CD4-positive, alpha-beta T cell (primary cell): ENCODE measurements around the gene NTN1. TPM values are rescaled to one million over a fixed set of nuclear protein-coding genes. Genes with fewer than 3 reads are reported as not detected.

Experiments
- ATAC-seq: fragments of 200-7000 bp; cut with Tn5 transposase; one replicate; pipeline ENCODE4 v1.10.0; 2022; ENCODE audit warnings: mild to moderate bottlenecking; ENCODE audit not compliant: poor library complexity
- CTCF ChIA-PET: fragments of 350-600 bp; sonication (Branson Sonifier 250); formaldehyde crosslinking; loops from one replicate; lab custom pipeline; 2021; ENCODE audit warnings: antibody characterized with exemption, inconsistent platforms; lab: Charles Lee
- POLR2A ChIA-PET: fragments of 350-600 bp; sonication (Branson Sonifier 250); formaldehyde crosslinking; loops from one replicate; lab custom pipeline; 2021; ENCODE audit warnings: antibody characterized with exemption, inconsistent platforms; lab: Charles Lee
- DNase-seq, 14 experiments: peaks; one replicate each; pipeline ENCODE4 v3.0.0-alpha.2; 2013 to 2020; ENCODE audit warnings: mixed read lengths in 2 of 14
- H3K27ac ChIP-seq, 2 donors: one replicate each; pipeline versions ENCODE4 v1.5.1 to v1.7.0; 2013; ENCODE audit warnings: low read length in 2 of 2, low read depth in 1 of 2, mild to moderate bottlenecking in 1 of 2
- H3K27me3 ChIP-seq, 2 experiments: 1 replicate in 1 of 2; 2 replicates in 1 of 2; pipeline versions ENCODE4 v1.6.1 to v1.7.0; 2013; ENCODE audit warnings: low read length in 2 of 2, control low read depth in 1 of 2, mild to moderate bottlenecking in 1 of 2, moderate library complexity in 1 of 2; ENCODE audit not compliant: insufficient read depth in 2 of 2, control insufficient read depth in 1 of 2
- H3K36me3 ChIP-seq: one replicate; pipeline ENCODE4 v1.6.1; 2013; ENCODE audit warnings: low read length, control low read depth; ENCODE audit not compliant: insufficient read depth
- H3K4me1 ChIP-seq: one replicate; pipeline ENCODE4 v1.6.1; 2013; ENCODE audit warnings: low read length, control low read depth; ENCODE audit not compliant: insufficient read depth
- H3K4me3 ChIP-seq: one replicate; pipeline ENCODE4 v1.5.1; 2013; ENCODE audit warnings: mild to moderate bottlenecking, low read length, moderate library complexity
- H3K9me3 ChIP-seq, 2 experiments: 1 replicate in 1 of 2; 2 replicates in 1 of 2; pipeline versions ENCODE4 v1.6.1 to v1.7.0; 2013; ENCODE audit warnings: low read length in 2 of 2, mild to moderate bottlenecking in 2 of 2, control low read depth in 1 of 2, moderate library complexity in 1 of 2; ENCODE audit not compliant: control insufficient read depth in 1 of 2, insufficient read depth in 1 of 2
- H3K27ac Mint-ChIP-seq: one replicate; pipeline ENCODE4 v1.8.0; 2020; ENCODE audit warnings: mixed read lengths
- H3K27me3 Mint-ChIP-seq: one replicate; pipeline ENCODE4 v1.8.0; 2021; ENCODE audit warnings: mixed read lengths
- H3K36me3 Mint-ChIP-seq: one replicate; pipeline ENCODE4 v1.8.0; 2021; ENCODE audit warnings: low read depth, mixed read lengths
- H3K4me1 Mint-ChIP-seq: one replicate; pipeline ENCODE4 v1.8.0; 2021; ENCODE audit warnings: low read depth, mixed read lengths
- H3K4me3 Mint-ChIP-seq: one replicate; pipeline ENCODE4 v1.8.0; 2020; ENCODE audit warnings: mild to moderate bottlenecking, mixed read lengths
- H3K9me3 Mint-ChIP-seq: one replicate; pipeline ENCODE4 v1.8.0; 2020; ENCODE audit warnings: mixed read lengths
- intact Hi-C, 2 experiments: fragments of 100-400 bp; cut with DNase I in 1 of 2; cut with micrococcal nuclease in 1 of 2; formaldehyde crosslinking; loops; one replicate each; pipeline versions ENCODE4 v1.15.1 to v1.9.0; 2023 to 2025; cut with DNase I, micrococcal nuclease
- total RNA-seq, 174 experiments: library from RNA in 2 of 174; stranded (reverse) in 2 of 174; gene quantifications; one replicate each; pipeline ENCODE4 v1.2.3 and lab custom pipeline; 2021 to 2026
- TF ChIP-seq, protein P1 (sequence below): fragments of 200-600 bp; IDR thresholded peaks from one replicate; pipeline ENCODE4 v1.8.0; 2022; ENCODE audit warnings: antibody characterized with exemption, mild to moderate bottlenecking

The NTN1 gene
- total RNA-seq, 2 experiments from 2014 or later = 0.08 to 0.14 TPM

DNA sequence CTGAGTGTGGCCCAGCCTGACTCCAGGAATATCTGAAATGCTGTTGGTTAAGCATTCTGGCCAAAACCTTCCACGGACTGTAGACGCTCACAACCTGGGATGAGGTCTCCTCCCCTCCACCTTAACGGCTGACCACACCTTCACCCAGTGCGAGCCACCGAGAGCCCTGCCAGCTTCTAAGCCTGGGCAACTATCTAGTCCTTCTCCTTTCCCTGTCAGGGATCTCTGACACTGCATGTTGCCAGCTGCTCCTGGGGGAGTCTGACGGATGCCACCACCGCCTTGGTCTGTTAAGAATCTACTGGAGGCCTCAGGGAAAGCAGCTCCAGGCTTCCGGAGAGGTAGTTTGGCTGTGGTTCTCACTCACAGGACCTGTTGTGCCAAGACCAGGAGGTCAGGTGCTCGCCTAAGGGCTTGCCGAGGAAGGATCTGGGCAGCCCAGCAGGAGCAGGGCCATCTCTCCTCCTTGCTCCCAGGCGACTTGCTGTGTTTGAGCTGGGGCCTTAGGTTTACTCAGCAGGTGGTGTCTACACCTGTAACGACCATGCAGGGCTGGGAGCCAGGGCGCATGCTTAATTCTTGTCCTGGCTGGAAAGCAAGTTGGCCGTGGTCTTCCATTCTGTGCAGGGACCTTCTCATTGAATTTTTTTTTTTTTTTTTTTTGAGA lies 111.8 kb downstream of the NTN1 start:
- Histone ChIP-seq H3K9me3 (no peaks in the 10 kb centered on the region), H3K4me1 (no peaks in the 10 kb centered on the region), H3K27me3 (no peaks in the 10 kb centered on the region), H3K4me3 (no peak overlapping the region), H3K36me3 (no peaks in the 10 kb centered on the region), H3K27ac (no peak overlapping the region)
- Mint-ChIP-seq H3K4me1 (no peaks in the 10 kb centered on the region), H3K9me3 (no peaks in the 10 kb centered on the region), H3K27ac (no peak overlapping the region), H3K27me3 (no peaks in the 10 kb centered on the region), H3K4me3 (no peak overlapping the region), H3K36me3 (no peaks in the 10 kb centered on the region)
- ATAC-seq = no peak
- POLR2A ChIA-PET = no interaction called here
- intact Hi-C loops = no loop called here
- CTCF ChIA-PET = no interaction called here
- TF ChIP-seq, protein P1, sequence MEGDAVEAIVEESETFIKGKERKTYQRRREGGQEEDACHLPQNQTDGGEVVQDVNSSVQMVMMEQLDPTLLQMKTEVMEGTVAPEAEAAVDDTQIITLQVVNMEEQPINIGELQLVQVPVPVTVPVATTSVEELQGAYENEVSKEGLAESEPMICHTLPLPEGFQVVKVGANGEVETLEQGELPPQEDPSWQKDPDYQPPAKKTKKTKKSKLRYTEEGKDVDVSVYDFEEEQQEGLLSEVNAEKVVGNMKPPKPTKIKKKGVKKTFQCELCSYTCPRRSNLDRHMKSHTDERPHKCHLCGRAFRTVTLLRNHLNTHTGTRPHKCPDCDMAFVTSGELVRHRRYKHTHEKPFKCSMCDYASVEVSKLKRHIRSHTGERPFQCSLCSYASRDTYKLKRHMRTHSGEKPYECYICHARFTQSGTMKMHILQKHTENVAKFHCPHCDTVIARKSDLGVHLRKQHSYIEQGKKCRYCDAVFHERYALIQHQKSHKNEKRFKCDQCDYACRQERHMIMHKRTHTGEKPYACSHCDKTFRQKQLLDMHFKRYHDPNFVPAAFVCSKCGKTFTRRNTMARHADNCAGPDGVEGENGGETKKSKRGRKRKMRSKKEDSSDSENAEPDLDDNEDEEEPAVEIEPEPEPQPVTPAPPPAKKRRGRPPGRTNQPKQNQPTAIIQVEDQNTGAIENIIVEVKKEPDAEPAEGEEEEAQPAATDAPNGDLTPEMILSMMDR = no peak
- DNase-seq = no peak

DNA sequence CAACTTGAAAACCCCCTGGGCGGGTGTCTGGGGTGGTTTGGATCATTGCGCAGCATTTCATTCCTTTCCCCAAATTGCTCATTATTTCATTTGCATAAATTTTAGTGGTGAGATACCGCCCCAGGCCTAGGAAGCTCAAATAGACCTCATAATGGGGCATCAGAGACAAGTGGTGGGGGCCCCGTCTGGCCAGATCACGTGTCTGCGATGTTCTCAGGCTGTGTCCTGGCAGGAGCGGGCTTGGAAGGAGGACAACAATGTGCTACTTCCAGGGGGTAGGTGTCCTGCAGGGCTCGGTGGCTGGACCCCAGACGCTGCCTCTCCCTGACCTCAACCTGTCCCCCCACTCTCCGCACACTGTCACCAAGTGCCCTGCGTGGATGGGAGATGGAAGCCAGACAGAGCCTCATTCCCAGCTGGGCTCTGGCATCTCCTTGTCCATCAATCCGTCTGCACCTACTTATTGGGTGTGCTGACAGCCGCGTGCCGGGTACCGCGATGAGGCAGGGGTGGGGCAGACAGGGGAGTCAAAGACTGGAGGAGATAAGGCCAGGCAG lies 116.9 kb downstream of the NTN1 start:
- CTCF ChIA-PET = no interaction called here
- no peaks in the 10 kb centered on the region for H3K27me3 Mint-ChIP-seq
- POLR2A ChIA-PET = no interaction called here

DNA sequence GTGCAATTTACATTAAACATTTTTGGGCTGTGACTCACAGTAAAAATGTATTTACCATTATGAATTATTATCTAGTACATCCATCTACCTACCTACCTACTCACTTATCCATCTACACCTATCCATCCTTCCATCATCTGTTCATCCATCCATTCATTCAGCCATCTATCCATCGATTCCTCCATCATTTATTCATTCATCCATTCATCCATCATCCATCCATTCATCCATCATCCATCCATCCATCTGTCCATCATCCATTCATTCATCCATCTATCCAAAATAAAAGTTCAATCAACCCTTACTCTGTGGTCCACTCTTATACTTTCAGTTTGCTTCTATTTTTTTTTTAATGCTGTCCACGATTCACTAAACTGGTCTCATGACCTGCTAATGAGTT lies 118.4 kb downstream of the NTN1 start:
- H3K27me3 Mint-ChIP-seq = no peaks in the 10 kb centered on the region
- H3K27me3 ChIP-seq = no peaks in the 10 kb centered on the region
- H3K36me3 Mint-ChIP-seq = no peaks in the 10 kb centered on the region
- TF ChIP-seq, protein P1 = no peak
- no peak for ATAC-seq
- DNase-seq = no peak
- H3K4me3 ChIP-seq = no peak overlapping the region
- H3K27ac ChIP-seq = no peak overlapping the region
- no peaks in the 10 kb centered on the region for H3K9me3 ChIP-seq
- POLR2A ChIA-PET = no interaction called here
- intact Hi-C loops = no loop called here
- H3K4me1 ChIP-seq = no peaks in the 10 kb centered on the region
- CTCF ChIA-PET = no interaction called here
- H3K36me3 ChIP-seq = no peaks in the 10 kb centered on the region
- H3K4me1 Mint-ChIP-seq = no peaks in the 10 kb centered on the region
- no peak overlapping the region for H3K4me3 Mint-ChIP-seq
- no peaks in the 10 kb centered on the region for H3K9me3 Mint-ChIP-seq
- no peak overlapping the region for H3K27ac Mint-ChIP-seq

More for the DNA sequence above, 116.9 kb downstream of the NTN1 start:
- H3K27ac ChIP-seq = no peak overlapping the region
- Mint-ChIP-seq H3K4me1 (no peaks in the 10 kb centered on the region), H3K27ac (no peak overlapping the region), H3K36me3 (no peaks in the 10 kb centered on the region), H3K9me3 (no peaks in the 10 kb centered on the region), H3K4me3 (no peak overlapping the region)
- H3K4me3 ChIP-seq = no peak overlapping the region
- TF ChIP-seq, protein P1 = no peak
- DNase-seq = no peak
- H3K4me1 ChIP-seq = no peaks in the 10 kb centered on the region
- intact Hi-C loops = no loop called here
- H3K36me3 ChIP-seq = no peaks in the 10 kb centered on the region
- no peaks in the 10 kb centered on the region for H3K27me3 ChIP-seq
- H3K9me3 ChIP-seq = no peaks in the 10 kb centered on the region
- no peak for ATAC-seq
